ENCODE measurements around the gene TNPO3.

DNA sequence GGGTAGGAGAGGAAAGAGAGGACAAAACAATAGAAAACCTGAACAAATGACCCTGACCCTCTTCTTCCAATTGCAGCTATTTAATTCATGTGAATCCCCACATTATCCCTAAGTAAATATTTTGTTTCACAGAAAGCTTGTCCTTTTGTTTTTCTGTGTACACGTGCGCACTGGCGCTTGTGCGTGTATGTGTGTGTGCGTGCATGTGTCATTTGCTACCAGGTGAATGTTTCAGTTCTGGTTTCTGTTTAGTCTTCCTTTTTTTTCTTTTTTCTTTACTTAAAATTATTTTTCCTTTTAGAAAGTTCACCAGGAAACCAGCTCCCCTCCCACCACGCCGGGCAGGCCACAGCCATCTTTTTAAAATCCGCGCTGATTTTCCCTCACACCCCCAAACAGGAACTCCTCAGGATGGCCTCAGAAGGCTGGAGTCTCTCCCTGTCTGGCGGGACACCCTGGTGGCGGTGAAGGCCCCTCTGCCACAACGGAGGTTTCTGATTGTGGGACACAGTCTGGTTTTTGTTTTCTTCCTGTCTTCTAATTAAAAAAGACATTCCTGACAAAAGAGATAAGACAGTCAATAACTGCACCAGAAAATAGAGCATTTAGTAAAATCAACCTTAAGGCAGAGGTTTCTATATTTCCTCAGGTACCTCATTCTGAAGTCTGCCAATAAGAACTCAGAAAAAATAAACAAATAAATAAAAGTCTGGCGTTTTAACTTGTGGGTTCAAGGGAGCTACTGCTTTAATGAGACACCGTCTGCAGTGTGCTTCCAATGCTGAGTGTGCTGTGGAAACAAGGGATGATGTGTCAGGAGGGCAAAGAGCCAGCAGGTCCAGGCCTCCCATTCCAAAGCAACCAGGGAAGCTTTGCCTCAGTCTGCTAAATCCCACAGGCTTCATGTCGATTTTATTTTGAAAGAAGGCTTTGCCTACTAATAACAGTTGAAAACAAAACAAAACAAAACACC is 99.8 kb downstream of the TNPO3 start:
- TF ChIP-seq EGR1 (IDR thresholded peaks at IDR 0.05; ENCODE audit: borderline replicate concordance in 1 of 2, low read depth in 2 of 2, low read length in 2 of 2): no peak
- no peak for TF ChIP-seq NR2C2 (IDR thresholded peaks at IDR 0.05; ENCODE audit: borderline replicate concordance, control insufficient read depth, insufficient read length, low read depth)
- TF ChIP-seq CTCF (IDR thresholded peaks at IDR 0.05 in 2 of 3, conservative IDR thresholded peaks at IDR 0.05 in 1 of 3; ENCODE audit: control insufficient read depth in 2 of 3, extremely low read depth in 1 of 3, insufficient read depth in 1 of 3, low read depth in 3 of 3, low read length in 3 of 3): no peak
- no peak for TF ChIP-seq PBX3 (IDR thresholded peaks at IDR 0.05; ENCODE audit: insufficient replicate concordance, low read depth, low read length)
